Measurements from ENCODE around the gene COX7A2.

Gene COX7A2

GRCh38 chr6:75210885-75211739, 32.5 kb downstream of the COX7A2 start:
- Histone ChIP-seq H3K27ac (ENCODE audit: insufficient read depth, low read length, poor library complexity, severe bottlenecking) (no peak overlapping the region), H3K4me1 (ENCODE audit: control insufficient read depth, insufficient read depth, low read length, poor library complexity, severe bottlenecking) (peaks cover 23% of the 10 kb centered on the region), H3K36me3 (ENCODE audit: control insufficient read depth, insufficient read depth, low read length) (no peaks in the 10 kb centered on the region), H3K4me3 (ENCODE audit: insufficient read depth, low read depth, low read length, poor library complexity, severe bottlenecking) (no peak overlapping the region), H3K9me3 (ENCODE audit: control insufficient read depth, low read length) (no peaks in the 10 kb centered on the region), H3K27me3 (replicated peaks; ENCODE audit: control insufficient read depth, insufficient read depth, low read length, poor library complexity, severe bottlenecking) (peaks cover 27% of the 10 kb centered on the region)
- peak in 1 of 3 donors; percentile 44 for DNase-seq

GRCh38 chr6:75209184-75209723, 34.3 kb downstream of the COX7A2 start:
- Histone ChIP-seq H3K4me3 (ENCODE audit: insufficient read depth, low read depth, low read length, poor library complexity, severe bottlenecking) (no peak overlapping the region), H3K27ac (ENCODE audit: insufficient read depth, low read length, poor library complexity, severe bottlenecking) (no peak overlapping the region), H3K9me3 (ENCODE audit: control insufficient read depth, low read length) (no peaks in the 10 kb centered on the region), H3K4me1 (ENCODE audit: control insufficient read depth, insufficient read depth, low read length, poor library complexity, severe bottlenecking) (peaks cover 42% of the 10 kb centered on the region), H3K36me3 (ENCODE audit: control insufficient read depth, insufficient read depth, low read length) (no peaks in the 10 kb centered on the region), H3K27me3 (replicated peaks; ENCODE audit: control insufficient read depth, insufficient read depth, low read length, poor library complexity, severe bottlenecking) (peaks cover 38% of the 10 kb centered on the region)
- DNase-seq: no peak

GRCh38 chr6:75208298-75209183, 35.1 kb downstream of the COX7A2 start:
- peaks cover 42% of the 10 kb centered on the region for H3K4me1 ChIP-seq (ENCODE audit: control insufficient read depth, insufficient read depth, low read length, poor library complexity, severe bottlenecking)
- H3K27me3 ChIP-seq (replicated peaks; ENCODE audit: control insufficient read depth, insufficient read depth, low read length, poor library complexity, severe bottlenecking): peaks cover 45% of the 10 kb centered on the region
- H3K36me3 ChIP-seq (ENCODE audit: control insufficient read depth, insufficient read depth, low read length): no peaks in the 10 kb centered on the region
- peak overlapping the region; percentile 40 for H3K4me3 ChIP-seq (ENCODE audit: insufficient read depth, low read depth, low read length, poor library complexity, severe bottlenecking)
- no peaks in the 10 kb centered on the region for H3K9me3 ChIP-seq (ENCODE audit: control insufficient read depth, low read length)
- DNase-seq: peak; percentile 51 to 68 (median 60)
- no peak overlapping the region for H3K27ac ChIP-seq (ENCODE audit: insufficient read depth, low read length, poor library complexity, severe bottlenecking)

GRCh38 chr6:75206576-75207342, 36.8 kb downstream of the COX7A2 start:
- no peak for DNase-seq
- H3K27ac ChIP-seq (ENCODE audit: insufficient read depth, low read length, poor library complexity, severe bottlenecking): no peak overlapping the region
- peak overlapping the region; percentile 41 for H3K4me3 ChIP-seq (ENCODE audit: insufficient read depth, low read depth, low read length, poor library complexity, severe bottlenecking)
- H3K4me1 ChIP-seq (ENCODE audit: control insufficient read depth, insufficient read depth, low read length, poor library complexity, severe bottlenecking): peaks cover 42% of the 10 kb centered on the region
- H3K27me3 ChIP-seq (replicated peaks; ENCODE audit: control insufficient read depth, insufficient read depth, low read length, poor library complexity, severe bottlenecking): peaks cover 46% of the 10 kb centered on the region
- H3K9me3 ChIP-seq (ENCODE audit: control insufficient read depth, low read length): no peaks in the 10 kb centered on the region
- no peaks in the 10 kb centered on the region for H3K36me3 ChIP-seq (ENCODE audit: control insufficient read depth, insufficient read depth, low read length)

GRCh38 chr6:75205776-75206575, 37.6 kb downstream of the COX7A2 start, which contains the start of gene COL12A1:
TSS of gene COL12A1 (minus strand) at chr6:75206053. CDS start at chr6:75202792, 3,261 bp downstream.
- Histone ChIP-seq H3K4me3 (ENCODE audit: insufficient read depth, low read depth, low read length, poor library complexity, severe bottlenecking) (peak within 1 kb of the TSS; percentile 41), H3K27me3 (replicated peaks; ENCODE audit: control insufficient read depth, insufficient read depth, low read length, poor library complexity, severe bottlenecking) (peaks cover 53% of the 10 kb centered on the region), H3K9me3 (ENCODE audit: control insufficient read depth, low read length) (no peaks in the 10 kb centered on the region), H3K27ac (ENCODE audit: insufficient read depth, low read length, poor library complexity, severe bottlenecking) (no peak within 1 kb of the TSS), H3K36me3 (ENCODE audit: control insufficient read depth, insufficient read depth, low read length) (no peaks in the 10 kb centered on the region), H3K4me1 (ENCODE audit: control insufficient read depth, insufficient read depth, low read length, poor library complexity, severe bottlenecking) (peaks cover 42% of the 10 kb centered on the region)
- no peak for DNase-seq

GRCh38 chr6:75204959-75205775, 38.4 kb downstream of the COX7A2 start:
- Histone ChIP-seq H3K9me3 (ENCODE audit: control insufficient read depth, low read length) (no peaks in the 10 kb centered on the region), H3K4me1 (ENCODE audit: control insufficient read depth, insufficient read depth, low read length, poor library complexity, severe bottlenecking) (peaks cover 42% of the 10 kb centered on the region), H3K27me3 (replicated peaks; ENCODE audit: control insufficient read depth, insufficient read depth, low read length, poor library complexity, severe bottlenecking) (peaks cover 55% of the 10 kb centered on the region), H3K36me3 (ENCODE audit: control insufficient read depth, insufficient read depth, low read length) (no peaks in the 10 kb centered on the region), H3K27ac (ENCODE audit: insufficient read depth, low read length, poor library complexity, severe bottlenecking) (no peak overlapping the region), H3K4me3 (ENCODE audit: insufficient read depth, low read depth, low read length, poor library complexity, severe bottlenecking) (peak overlapping the region; percentile 41)
- DNase-seq: no peak

GRCh38 chr6:75204217-75204958, 39.2 kb downstream of the COX7A2 start:
- Histone ChIP-seq H3K9me3 (ENCODE audit: control insufficient read depth, low read length) (no peaks in the 10 kb centered on the region), H3K27me3 (replicated peaks; ENCODE audit: control insufficient read depth, insufficient read depth, low read length, poor library complexity, severe bottlenecking) (peaks cover 55% of the 10 kb centered on the region), H3K27ac (ENCODE audit: insufficient read depth, low read length, poor library complexity, severe bottlenecking) (no peak overlapping the region), H3K36me3 (ENCODE audit: control insufficient read depth, insufficient read depth, low read length) (no peaks in the 10 kb centered on the region), H3K4me3 (ENCODE audit: insufficient read depth, low read depth, low read length, poor library complexity, severe bottlenecking) (peak overlapping the region; percentile 41), H3K4me1 (ENCODE audit: control insufficient read depth, insufficient read depth, low read length, poor library complexity, severe bottlenecking) (peaks cover 42% of the 10 kb centered on the region)
- DNase-seq: no peak

- Histone ChIP-seq H3K9me3 (ENCODE audit: control insufficient read depth, low read length) (no peaks in the 10 kb centered on the region), H3K4me1 (ENCODE audit: control insufficient read depth, insufficient read depth, low read length, poor library complexity, severe bottlenecking) (peaks cover 41% of the 10 kb centered on the region), H3K36me3 (ENCODE audit: control insufficient read depth, insufficient read depth, low read length) (no peaks in the 10 kb centered on the region), H3K27ac (ENCODE audit: insufficient read depth, low read length, poor library complexity, severe bottlenecking) (no peak overlapping the region), H3K4me3 (ENCODE audit: insufficient read depth, low read depth, low read length, poor library complexity, severe bottlenecking) (no peak overlapping the region), H3K27me3 (replicated peaks; ENCODE audit: control insufficient read depth, insufficient read depth, low read length, poor library complexity, severe bottlenecking) (peaks cover 56% of the 10 kb centered on the region)
- DNase-seq: no peak
These were observed 39.9 kb downstream of the COX7A2 start for GRCh38 chr6:75203721-75204120.

Measured in effector memory CD4-positive, alpha-beta T cell (primary cell).